Type B pancreatic cell (in vitro differentiated cells): Measurements from ENCODE around the gene COL4A3. TPM values are rescaled to one million over a fixed set of nuclear protein-coding genes. Genes with fewer than 3 reads are reported as not detected.

Experiments
- DNase-seq: peaks from one replicate; pipeline ENCODE4 v3.0.0; 2021; ENCODE audit warnings: mixed read lengths; ENCODE audit not compliant: unreplicated experiment; ENCODE audit errors: extremely low spot score
- H3K27ac Mint-ChIP-seq: 2 replicates; pipeline ENCODE4 v1.8.0; 2021; ENCODE audit warnings: mild to moderate bottlenecking, mixed read lengths
- H3K27me3 Mint-ChIP-seq: 2 replicates; pipeline ENCODE4 v1.8.0; 2021; ENCODE audit warnings: mixed read lengths
- H3K36me3 Mint-ChIP-seq: 2 replicates; pipeline ENCODE4 v1.8.0; 2021; ENCODE audit warnings: mixed read lengths
- H3K4me1 Mint-ChIP-seq: one replicate; pipeline ENCODE4 v1.8.0; 2021; ENCODE audit warnings: mixed read lengths; ENCODE audit not compliant: unreplicated experiment
- H3K4me3 Mint-ChIP-seq: 2 replicates; pipeline ENCODE4 v1.8.0; 2021; ENCODE audit warnings: mild to moderate bottlenecking, mixed read lengths
- H3K9me3 Mint-ChIP-seq: 2 replicates; pipeline ENCODE4 v1.8.0; 2021; ENCODE audit warnings: mixed read lengths
- total RNA-seq: library from RNA; stranded (reverse); gene quantifications from 2 replicates; pipeline ENCODE4 v1.2.1, GENCODE V29; 2021; ENCODE audit warnings: low replicate concordance
- TF ChIP-seq, protein P1 (sequence below): fragments of 200-600 bp; sonication (generic); conservative IDR thresholded peaks from 2 replicates; pipeline ENCODE4 v1.5.0; 2021; ENCODE audit warnings: antibody characterized with exemption, mild to moderate bottlenecking

The COL4A3 gene
- total RNA-seq, 1 donor from 2014 or later, result 0.19 TPM

DNA sequence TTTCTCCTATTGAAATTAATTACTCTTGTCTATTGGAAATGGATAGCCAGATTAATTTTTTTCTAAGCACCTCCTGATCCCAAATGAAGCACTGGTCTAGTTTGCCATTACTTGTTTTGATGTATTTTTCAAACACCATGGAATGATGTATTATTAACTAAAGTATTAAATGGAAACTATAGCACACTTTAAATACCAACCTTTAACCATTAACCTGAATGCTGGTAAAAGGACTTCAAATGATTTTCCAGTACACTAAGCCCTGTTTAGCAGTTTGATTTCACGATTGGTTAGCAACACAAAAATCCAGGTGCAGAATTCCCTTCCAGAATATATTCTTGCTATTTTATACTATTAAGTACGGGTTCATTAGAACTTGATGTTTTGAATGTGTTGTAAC lies 37.3 kb downstream of the COL4A3 start:
- H3K27me3 Mint-ChIP-seq, result peaks cover 7% of the 10 kb centered on the region
- TF ChIP-seq, protein P1, sequence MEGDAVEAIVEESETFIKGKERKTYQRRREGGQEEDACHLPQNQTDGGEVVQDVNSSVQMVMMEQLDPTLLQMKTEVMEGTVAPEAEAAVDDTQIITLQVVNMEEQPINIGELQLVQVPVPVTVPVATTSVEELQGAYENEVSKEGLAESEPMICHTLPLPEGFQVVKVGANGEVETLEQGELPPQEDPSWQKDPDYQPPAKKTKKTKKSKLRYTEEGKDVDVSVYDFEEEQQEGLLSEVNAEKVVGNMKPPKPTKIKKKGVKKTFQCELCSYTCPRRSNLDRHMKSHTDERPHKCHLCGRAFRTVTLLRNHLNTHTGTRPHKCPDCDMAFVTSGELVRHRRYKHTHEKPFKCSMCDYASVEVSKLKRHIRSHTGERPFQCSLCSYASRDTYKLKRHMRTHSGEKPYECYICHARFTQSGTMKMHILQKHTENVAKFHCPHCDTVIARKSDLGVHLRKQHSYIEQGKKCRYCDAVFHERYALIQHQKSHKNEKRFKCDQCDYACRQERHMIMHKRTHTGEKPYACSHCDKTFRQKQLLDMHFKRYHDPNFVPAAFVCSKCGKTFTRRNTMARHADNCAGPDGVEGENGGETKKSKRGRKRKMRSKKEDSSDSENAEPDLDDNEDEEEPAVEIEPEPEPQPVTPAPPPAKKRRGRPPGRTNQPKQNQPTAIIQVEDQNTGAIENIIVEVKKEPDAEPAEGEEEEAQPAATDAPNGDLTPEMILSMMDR, result no peak
- H3K4me1 Mint-ChIP-seq, result no peaks in the 10 kb centered on the region
- H3K27ac Mint-ChIP-seq, result no peak overlapping the region
- H3K36me3 Mint-ChIP-seq, result no peaks in the 10 kb centered on the region
- no peaks in the 10 kb centered on the region for H3K9me3 Mint-ChIP-seq
- H3K4me3 Mint-ChIP-seq, result no peak overlapping the region
- DNase-seq, result no peak

DNA sequence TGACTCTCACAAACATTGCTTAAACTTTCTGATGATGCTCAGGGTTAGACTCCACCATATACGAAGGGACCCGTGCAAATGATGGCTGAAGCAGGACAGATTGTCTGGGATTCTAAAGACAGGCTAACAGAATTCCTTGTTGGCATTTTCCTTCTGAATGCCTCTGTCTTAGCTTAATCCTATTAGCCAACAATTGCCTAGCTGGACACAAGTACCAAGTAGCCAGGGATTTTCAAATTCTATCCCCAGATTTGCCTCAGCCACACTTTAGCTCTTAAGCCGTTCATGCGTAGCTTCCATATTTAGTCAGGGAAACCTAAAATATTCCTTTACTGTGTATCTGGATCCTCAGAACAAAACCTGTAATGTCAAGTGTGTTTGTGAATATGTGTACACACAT lies 40.0 kb downstream of the COL4A3 start:
- H3K27ac Mint-ChIP-seq, result no peak overlapping the region
- no peaks in the 10 kb centered on the region for H3K4me1 Mint-ChIP-seq
- no peak for DNase-seq

DNA sequence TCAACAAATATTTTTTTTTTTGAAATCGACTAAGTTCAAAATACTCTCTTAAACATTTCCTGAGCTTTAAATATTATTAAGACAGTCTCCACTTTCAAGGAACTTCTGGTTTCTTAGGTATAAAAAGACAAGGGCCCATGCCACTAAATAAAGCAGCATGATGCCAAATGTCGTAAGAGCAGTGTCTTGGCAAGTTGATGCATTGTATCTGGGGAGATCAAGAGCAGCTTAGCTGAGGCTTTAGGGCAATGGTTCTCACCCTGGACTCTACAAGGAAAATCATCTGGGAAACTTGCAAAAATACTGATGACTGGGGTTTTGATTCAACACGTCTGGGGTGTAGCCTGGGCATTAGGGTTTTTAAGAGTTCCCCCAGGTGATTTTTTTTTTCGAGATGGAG lies 41.3 kb downstream of the COL4A3 start:
- no peak overlapping the region for H3K27ac Mint-ChIP-seq
- TF ChIP-seq, protein P1, result no peak
- H3K4me1 Mint-ChIP-seq, result no peaks in the 10 kb centered on the region
- peaks cover 27% of the 10 kb centered on the region for H3K27me3 Mint-ChIP-seq
- H3K4me3 Mint-ChIP-seq, result no peak overlapping the region
- no peaks in the 10 kb centered on the region for H3K9me3 Mint-ChIP-seq
- no peak for DNase-seq
- H3K36me3 Mint-ChIP-seq, result no peaks in the 10 kb centered on the region

More for the DNA sequence above, 40.0 kb downstream of the COL4A3 start:
- Mint-ChIP-seq H3K27me3 (peaks cover 26% of the 10 kb centered on the region), H3K9me3 (no peaks in the 10 kb centered on the region), H3K4me3 (no peak overlapping the region), H3K36me3 (no peaks in the 10 kb centered on the region)
- TF ChIP-seq, protein P1, result no peak

GRCh38 chr2:227206406-227206805 lies 42.0 kb downstream of the COL4A3 start:
- no peak overlapping the region for H3K27ac Mint-ChIP-seq
- TF ChIP-seq, protein P1, result no peak
- DNase-seq, result no peak
- H3K9me3 Mint-ChIP-seq, result no peaks in the 10 kb centered on the region
- H3K27me3 Mint-ChIP-seq, result peaks cover 27% of the 10 kb centered on the region
- no peaks in the 10 kb centered on the region for H3K36me3 Mint-ChIP-seq
- no peaks in the 10 kb centered on the region for H3K4me1 Mint-ChIP-seq
- H3K4me3 Mint-ChIP-seq, result no peak overlapping the region

DNA sequence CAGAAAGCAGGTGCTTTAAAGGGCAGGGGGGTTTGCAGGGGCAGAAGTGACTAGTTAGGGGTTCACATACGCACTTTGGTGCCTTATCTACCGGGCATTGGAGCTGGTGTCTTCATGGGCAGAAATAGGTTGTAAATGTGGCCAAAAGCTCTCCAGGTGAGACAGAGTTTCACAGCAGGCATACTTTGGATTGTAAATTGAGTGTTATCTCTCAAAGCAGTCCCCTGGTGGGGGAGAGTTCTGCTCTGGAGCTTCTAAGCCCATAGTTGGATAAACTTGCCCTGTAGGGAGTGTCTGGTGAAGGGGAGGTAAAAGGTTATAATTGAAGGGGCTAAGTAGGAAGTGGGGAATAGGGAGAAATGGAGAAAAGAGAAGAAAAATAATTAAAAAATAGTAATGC lies 43.1 kb downstream of the COL4A3 start:
- no peak overlapping the region for H3K4me3 Mint-ChIP-seq
- DNase-seq, result no peak
- H3K27me3 Mint-ChIP-seq, result peaks cover 27% of the 10 kb centered on the region
- TF ChIP-seq, protein P1, result no peak
- no peaks in the 10 kb centered on the region for H3K36me3 Mint-ChIP-seq
- H3K9me3 Mint-ChIP-seq, result no peaks in the 10 kb centered on the region
- no peak overlapping the region for H3K27ac Mint-ChIP-seq
- no peaks in the 10 kb centered on the region for H3K4me1 Mint-ChIP-seq

- no peak for DNase-seq
- Mint-ChIP-seq H3K9me3 (no peaks in the 10 kb centered on the region), H3K27ac (no peak overlapping the region), H3K4me1 (no peaks in the 10 kb centered on the region), H3K4me3 (no peak overlapping the region), H3K27me3 (peaks cover 3% of the 10 kb centered on the region), H3K36me3 (no peaks in the 10 kb centered on the region)
- TF ChIP-seq, protein P1, result no peak
Measured at GRCh38 chr2:227214622-227215041, 50.2 kb downstream of the COL4A3 start.
